SK-N-SH treated with all-trans-retinoic acid at 6 μM for 48 hours (cell line): ENCODE measurements around the gene SLC35A1.

ENCODE experiments used
- ATAC-seq: fragments of 200-7000 bp; cut with Tn5 transposase; 3 replicates; pipeline ENCODE4 v1.9.1; 2020; ENCODE audit warnings: mild to moderate bottlenecking, moderate library complexity
- ARNTL ChIP-seq: fragments of 450-650 bp; formaldehyde crosslinking; IDR thresholded peaks from 2 replicates; pipeline ENCODE4 v1.5.0; 2020; ENCODE audit warnings: low read depth, mild to moderate bottlenecking, moderate library complexity, borderline replicate concordance
- CREB5 ChIP-seq: fragments of 250-450 bp; sonication (Bioruptor Pico); IDR thresholded peaks from 2 replicates; pipeline ENCODE4 v1.5.1; 2020; ENCODE audit warnings: low read depth, mild to moderate bottlenecking, moderate library complexity
- CSDC2 ChIP-seq: fragments of 250-450 bp; sonication (Bioruptor Pico); IDR thresholded peaks from 2 replicates; pipeline ENCODE4 v1.5.0; 2020; ENCODE audit warnings: mild to moderate bottlenecking, moderate library complexity
- ESRRG ChIP-seq: fragments of 250-450 bp; sonication (Bioruptor Pico); IDR thresholded peaks from 2 replicates; pipeline ENCODE4 v1.6.1; 2021; ENCODE audit warnings: mild to moderate bottlenecking
- GLIS3 ChIP-seq: fragments of 250-450 bp; sonication (Bioruptor Pico); IDR thresholded peaks from 2 replicates; pipeline ENCODE4 v1.5.0; 2020; ENCODE audit warnings: mild to moderate bottlenecking, moderate library complexity
- ISL1 ChIP-seq: fragments of 250-450 bp; sonication (Bioruptor Pico); IDR thresholded peaks from 2 replicates; pipeline ENCODE4 v2.1.2; 2022; ENCODE audit warnings: mild to moderate bottlenecking, moderate library complexity
- OSR1 ChIP-seq: fragments of 250-450 bp; sonication (Bioruptor Pico); IDR thresholded peaks from 2 replicates; pipeline ENCODE4 v1.8.0; 2022; ENCODE audit warnings: moderate library complexity, mild to moderate bottlenecking, inconsistent platforms
- PATZ1 ChIP-seq: fragments of 250-450 bp; sonication (Bioruptor Pico); IDR thresholded peaks from 2 replicates; pipeline ENCODE4 v1.8.0; 2020; ENCODE audit warnings: mild to moderate bottlenecking, moderate library complexity, borderline replicate concordance
- PPARA ChIP-seq: fragments of 250-450 bp; sonication (Bioruptor Pico); IDR thresholded peaks from 2 replicates; pipeline ENCODE4 v1.5.0; 2020; ENCODE audit warnings: mild to moderate bottlenecking, borderline replicate concordance
- RARB ChIP-seq: fragments of 250-450 bp; sonication (Bioruptor Pico); IDR thresholded peaks from 2 replicates; pipeline ENCODE4 v1.8.0; 2021; ENCODE audit warnings: mild to moderate bottlenecking, moderate library complexity
- TCF4 ChIP-seq: fragments of 250-450 bp; sonication (Bioruptor Pico); IDR thresholded peaks from 2 replicates; pipeline ENCODE4 v1.8.0; 2021; ENCODE audit warnings: mild to moderate bottlenecking, moderate library complexity, borderline replicate concordance
- TOX ChIP-seq: fragments of 250-450 bp; sonication (Bioruptor Pico); IDR thresholded peaks from 2 replicates; pipeline ENCODE4 v1.8.0; 2021; ENCODE audit warnings: mild to moderate bottlenecking, moderate library complexity, borderline replicate concordance
- ZC3H10 ChIP-seq: fragments of 250-450 bp; sonication (Bioruptor Pico); IDR thresholded peaks from 2 replicates; pipeline ENCODE4 v1.5.1; 2021; ENCODE audit warnings: mild to moderate bottlenecking, moderate library complexity
- ZFP3 ChIP-seq: fragments of 250-450 bp; sonication (Bioruptor Pico); IDR thresholded peaks from 2 replicates; pipeline ENCODE4 v1.5.0; 2020; ENCODE audit warnings: mild to moderate bottlenecking, moderate library complexity
- ZFP30 ChIP-seq: fragments of 450-650 bp; formaldehyde crosslinking; IDR thresholded peaks from 2 replicates; pipeline ENCODE4 v1.5.0; 2022; ENCODE audit warnings: mild to moderate bottlenecking, moderate library complexity
- ZNF565 ChIP-seq: fragments of 450-650 bp; formaldehyde crosslinking; conservative IDR thresholded peaks from 2 replicates; pipeline ENCODE4 v1.5.0; 2020; ENCODE audit warnings: low read depth, mild to moderate bottlenecking, moderate library complexity
- ZNF70 ChIP-seq: fragments of 450-650 bp; formaldehyde crosslinking; IDR thresholded peaks from 2 replicates; pipeline ENCODE4 v1.5.0; 2020; ENCODE audit warnings: mild to moderate bottlenecking, moderate library complexity
- ZNF8 ChIP-seq: fragments of 450-650 bp; formaldehyde crosslinking; IDR thresholded peaks from 2 replicates; pipeline ENCODE4 v1.5.0; 2020; ENCODE audit warnings: mild to moderate bottlenecking, moderate library complexity
- TF ChIP-seq, protein P1 (sequence below): fragments of 250-450 bp; sonication (Bioruptor Pico); IDR thresholded peaks from 2 replicates; pipeline ENCODE4 v1.5.0; 2020; ENCODE audit warnings: mild to moderate bottlenecking, moderate library complexity
- TF ChIP-seq, protein P2 (sequence below): fragments of 250-450 bp; sonication (Bioruptor Pico); IDR thresholded peaks from 2 replicates; pipeline ENCODE4 v1.8.0; 2021; ENCODE audit warnings: low read depth, mild to moderate bottlenecking, moderate library complexity, borderline replicate concordance

SLC35A1 gene

GRCh38 chr6:87441711-87442110, 31.1 kb upstream of the SLC35A1 start:
- no peak for ATAC-seq
- TF ChIP-seq ZNF8 (CRISPR knock-in tag) = no peak
- TF ChIP-seq RARB (CRISPR knock-in tag) = no peak
- TF ChIP-seq ZNF70 (CRISPR knock-in tag) = no peak
- TF ChIP-seq PPARA (CRISPR knock-in tag) = no peak
- no peak for TF ChIP-seq PATZ1 (CRISPR knock-in tag)
- no peak for TF ChIP-seq CREB5 (CRISPR knock-in tag)

GRCh38 chr6:87444362-87444761, 28.4 kb upstream of the SLC35A1 start:
- TF ChIP-seq CREB5 (CRISPR knock-in tag) (no peak), ZFP30 (no peak), ARNTL (CRISPR knock-in tag) (no peak), RARB (CRISPR knock-in tag) (no peak), PATZ1 (CRISPR knock-in tag) (no peak), ESRRG (CRISPR knock-in tag) (no peak), ZFP3 (CRISPR knock-in tag) (no peak), ZNF565 (CRISPR knock-in tag) (no peak), TOX (CRISPR knock-in tag) (no peak), ZNF8 (CRISPR knock-in tag) (no peak), GLIS3 (no peak), TCF4 (CRISPR knock-in tag) (no peak), ZNF70 (CRISPR knock-in tag) (no peak), OSR1 (no peak), CSDC2 (CRISPR knock-in tag) (no peak), ISL1 (CRISPR knock-in tag) (no peak), ZC3H10 (CRISPR knock-in tag) (no peak)
- TF ChIP-seq, protein P1, sequence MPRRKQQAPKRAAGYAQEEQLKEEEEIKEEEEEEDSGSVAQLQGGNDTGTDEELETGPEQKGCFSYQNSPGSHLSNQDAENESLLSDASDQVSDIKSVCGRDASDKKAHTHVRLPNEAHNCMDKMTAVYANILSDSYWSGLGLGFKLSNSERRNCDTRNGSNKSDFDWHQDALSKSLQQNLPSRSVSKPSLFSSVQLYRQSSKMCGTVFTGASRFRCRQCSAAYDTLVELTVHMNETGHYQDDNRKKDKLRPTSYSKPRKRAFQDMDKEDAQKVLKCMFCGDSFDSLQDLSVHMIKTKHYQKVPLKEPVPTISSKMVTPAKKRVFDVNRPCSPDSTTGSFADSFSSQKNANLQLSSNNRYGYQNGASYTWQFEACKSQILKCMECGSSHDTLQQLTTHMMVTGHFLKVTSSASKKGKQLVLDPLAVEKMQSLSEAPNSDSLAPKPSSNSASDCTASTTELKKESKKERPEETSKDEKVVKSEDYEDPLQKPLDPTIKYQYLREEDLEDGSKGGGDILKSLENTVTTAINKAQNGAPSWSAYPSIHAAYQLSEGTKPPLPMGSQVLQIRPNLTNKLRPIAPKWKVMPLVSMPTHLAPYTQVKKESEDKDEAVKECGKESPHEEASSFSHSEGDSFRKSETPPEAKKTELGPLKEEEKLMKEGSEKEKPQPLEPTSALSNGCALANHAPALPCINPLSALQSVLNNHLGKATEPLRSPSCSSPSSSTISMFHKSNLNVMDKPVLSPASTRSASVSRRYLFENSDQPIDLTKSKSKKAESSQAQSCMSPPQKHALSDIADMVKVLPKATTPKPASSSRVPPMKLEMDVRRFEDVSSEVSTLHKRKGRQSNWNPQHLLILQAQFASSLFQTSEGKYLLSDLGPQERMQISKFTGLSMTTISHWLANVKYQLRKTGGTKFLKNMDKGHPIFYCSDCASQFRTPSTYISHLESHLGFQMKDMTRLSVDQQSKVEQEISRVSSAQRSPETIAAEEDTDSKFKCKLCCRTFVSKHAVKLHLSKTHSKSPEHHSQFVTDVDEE (CRISPR knock-in tag) = no peak
- TF ChIP-seq, protein P2, sequence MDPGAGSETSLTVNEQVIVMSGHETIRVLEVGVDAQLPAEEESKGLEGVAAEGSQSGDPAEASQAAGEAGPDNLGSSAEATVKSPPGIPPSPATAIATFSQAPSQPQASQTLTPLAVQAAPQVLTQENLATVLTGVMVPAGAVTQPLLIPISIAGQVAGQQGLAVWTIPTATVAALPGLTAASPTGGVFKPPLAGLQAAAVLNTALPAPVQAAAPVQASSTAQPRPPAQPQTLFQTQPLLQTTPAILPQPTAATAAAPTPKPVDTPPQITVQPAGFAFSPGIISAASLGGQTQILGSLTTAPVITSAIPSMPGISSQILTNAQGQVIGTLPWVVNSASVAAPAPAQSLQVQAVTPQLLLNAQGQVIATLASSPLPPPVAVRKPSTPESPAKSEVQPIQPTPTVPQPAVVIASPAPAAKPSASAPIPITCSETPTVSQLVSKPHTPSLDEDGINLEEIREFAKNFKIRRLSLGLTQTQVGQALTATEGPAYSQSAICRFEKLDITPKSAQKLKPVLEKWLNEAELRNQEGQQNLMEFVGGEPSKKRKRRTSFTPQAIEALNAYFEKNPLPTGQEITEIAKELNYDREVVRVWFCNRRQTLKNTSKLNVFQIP = no peak
- TF ChIP-seq, all 23 proteins: peak for 0
- ATAC-seq = no peak

GRCh38 chr6:87465051-87465450, 7.7 kb upstream of the SLC35A1 start:
- ATAC-seq = no peak
- TF ChIP-seq TCF4 (CRISPR knock-in tag) (no peak), OSR1 (no peak)
